H1 (cell line): ENCODE measurements around the gene RPS6KA2. TPM values are rescaled to one million over a fixed set of nuclear protein-coding genes. Genes with fewer than 3 reads are reported as not detected.
"Not testable (repeated sequence)": the region's sequence is repeated elsewhere in the genome, so short reads cannot be mapped to it uniquely, and the experiment has no call there.

ENCODE experiments used
- CTCF ChIA-PET: fragments of 300-600 bp; sonication (Branson Sonifier 250); formaldehyde crosslinking; loops from one replicate; lab custom pipeline; 2021; ENCODE audit not compliant: partially characterized antibody; lab: Charles Lee
- POLR2A ChIA-PET: fragments of 300-600 bp; sonication (Branson Sonifier 250); formaldehyde crosslinking; loops from one replicate; lab custom pipeline; 2021; ENCODE audit warnings: inconsistent platforms; ENCODE audit not compliant: partially characterized antibody; lab: Charles Lee
- DNase-seq, 2 experiments: peaks; one replicate each; pipeline versions ENCODE4 v3.0.0 to v3.0.0-alpha.2; 2010 to 2022; ENCODE audit warnings: low spot score in 2 of 2, low read depth in 1 of 2, mixed read lengths in 1 of 2
- FAIRE-seq: peaks from 2 replicates; lab custom pipeline; 2011; peaks lifted over from hg19 to GRCh38; lab: Jason Lieb, UNC
- H2AFZ ChIP-seq: 2 replicates; pipeline ENCODE4 v1.8.1; 2012; ENCODE audit warnings: low read length, inconsistent platforms
- H2AK5ac ChIP-seq: 2 replicates; pipeline ENCODE4 v1.6.1; 2013; ENCODE audit warnings: low read depth, low read length
- H2BK120ac ChIP-seq: replicated peaks from 2 replicates; pipeline ENCODE3; 2013; ENCODE audit warnings: low read depth, low read length, inconsistent platforms
- H2BK12ac ChIP-seq: 2 replicates; pipeline ENCODE4 v1.6.1; 2013; ENCODE audit warnings: low read depth, low read length
- H2BK15ac ChIP-seq: 2 replicates; pipeline ENCODE4 v1.6.1; 2013; ENCODE audit warnings: low read length
- H2BK20ac ChIP-seq: 2 replicates; pipeline ENCODE4 v1.6.1; 2013; ENCODE audit warnings: low read length
- H2BK5ac ChIP-seq: 2 replicates; pipeline ENCODE4 v1.6.1; 2013; ENCODE audit warnings: low read depth, low read length
- H3K14ac ChIP-seq: 2 replicates; pipeline ENCODE4 v1.6.1; 2013; ENCODE audit warnings: inconsistent platforms; ENCODE audit not compliant: insufficient read length
- H3K18ac ChIP-seq: 2 replicates; pipeline ENCODE4 v1.6.1; 2013; ENCODE audit warnings: low read length; ENCODE audit errors: extremely low read depth
- H3K23ac ChIP-seq: 2 replicates; pipeline ENCODE4 v1.6.1; 2013; ENCODE audit warnings: inconsistent platforms; ENCODE audit not compliant: insufficient read length
- H3K23me2 ChIP-seq: 2 replicates; pipeline ENCODE4 v1.6.1; 2013; ENCODE audit warnings: low read depth, low read length
- H3K27ac ChIP-seq: 2 replicates; pipeline ENCODE4 v1.6.1; 2011; ENCODE audit warnings: low read depth, low read length, inconsistent platforms
- H3K27me3 ChIP-seq, 4 experiments: replicated peaks in 1 of 4; 1 replicate in 1 of 4; 2 replicates in 3 of 4; pipeline versions ENCODE4 v1.6.1 to v1.8.1; 2011 to 2013; ENCODE audit warnings: low read length in 3 of 4, mild to moderate bottlenecking in 3 of 4, inconsistent platforms in 2 of 4, mixed read lengths in 2 of 4, moderate library complexity in 1 of 4; ENCODE audit not compliant: control insufficient read depth in 3 of 4, insufficient read depth in 3 of 4; ENCODE audit errors: extremely low read depth in 1 of 4
- H3K36me3 ChIP-seq, 4 experiments: 2 replicates each; pipeline versions ENCODE4 v1.6.1 to v1.8.1; 2011 to 2013; ENCODE audit warnings: mild to moderate bottlenecking in 4 of 4, low read length in 3 of 4, moderate library complexity in 2 of 4, control low read depth in 1 of 4, inconsistent platforms in 1 of 4; ENCODE audit not compliant: insufficient read depth in 4 of 4, control insufficient read depth in 2 of 4
- H3K4ac ChIP-seq: replicated peaks from 2 replicates; pipeline ENCODE3; 2013; ENCODE audit warnings: low read length, low read depth, mixed read lengths, inconsistent platforms; ENCODE audit not compliant: insufficient read length
- H3K4me1 ChIP-seq, 4 experiments: replicated peaks in 1 of 4; 1 replicate in 1 of 4; 2 replicates in 3 of 4; pipeline versions ENCODE4 v1.6.1 to v1.8.1; 2011 to 2013; ENCODE audit warnings: low read length in 3 of 4, inconsistent platforms in 2 of 4, mixed read lengths in 1 of 4; ENCODE audit not compliant: insufficient read depth in 4 of 4, control insufficient read depth in 3 of 4
- H3K4me2 ChIP-seq, 2 experiments: 2 replicates each; pipeline versions ENCODE4 v1.6.1 to v1.8.1; 2011 to 2013; ENCODE audit warnings: low read depth in 2 of 2, low read length in 2 of 2, control low read depth in 1 of 2, inconsistent platforms in 1 of 2, mild to moderate bottlenecking in 1 of 2; ENCODE audit not compliant: insufficient read depth in 1 of 2
- H3K4me3 ChIP-seq, 4 experiments: fragments of 200-600, 300-600 bp in 1 of 4; sonication (generic), shearing (Covaris generic), sonication (Bioruptor Twin) in 1 of 4; 2 replicates each; pipeline versions ENCODE4 v1.5.1 to v1.8.1; 2011 to 2016; ENCODE audit warnings: low read length in 4 of 4, low read depth in 3 of 4, control low read depth in 2 of 4, inconsistent platforms in 2 of 4, mild to moderate bottlenecking in 2 of 4, mixed read lengths in 1 of 4, moderate library complexity in 1 of 4; ENCODE audit not compliant: insufficient read depth in 2 of 4; ENCODE audit errors: extremely low read depth in 1 of 4
- H3K56ac ChIP-seq: replicated peaks from 2 replicates; pipeline ENCODE3; 2013; ENCODE audit warnings: low read depth, mild to moderate bottlenecking, mixed read lengths, low read length, inconsistent platforms; ENCODE audit not compliant: insufficient read length
- H3K79me1 ChIP-seq: 2 replicates; pipeline ENCODE4 v1.6.1; 2013; ENCODE audit warnings: low read depth, low read length, control low read depth
- H3K79me2 ChIP-seq, 2 experiments: 2 replicates each; pipeline versions ENCODE4 v1.6.1 to v1.8.1; 2012 to 2013; ENCODE audit warnings: low read length in 2 of 2, mild to moderate bottlenecking in 2 of 2, inconsistent platforms in 1 of 2; ENCODE audit not compliant: insufficient read depth in 2 of 2, control insufficient read depth in 1 of 2
- H3K9ac ChIP-seq, 4 experiments: replicated peaks in 1 of 4; 1 replicate in 1 of 4; 2 replicates in 3 of 4; pipeline versions ENCODE4 v1.6.1 to v1.8.1; 2011 to 2013; ENCODE audit warnings: low read depth in 3 of 4, low read length in 3 of 4, control low read depth in 2 of 4, mild to moderate bottlenecking in 2 of 4, moderate library complexity in 2 of 4, inconsistent platforms in 1 of 4; ENCODE audit errors: extremely low read depth in 1 of 4
- H3K9me3 ChIP-seq, 2 experiments: 2 replicates each; pipeline versions ENCODE4 v1.6.1 to v1.8.1; 2012 to 2013; ENCODE audit warnings: mild to moderate bottlenecking in 2 of 2, moderate library complexity in 2 of 2, control low read depth in 1 of 2, inconsistent platforms in 1 of 2, low read depth in 1 of 2, low read length in 1 of 2, mixed read lengths in 1 of 2; ENCODE audit not compliant: insufficient read depth in 2 of 2
- H4K20me1 ChIP-seq, 2 experiments: replicated peaks in 1 of 2; 2 replicates each; pipeline versions ENCODE3 to v1.8.1; 2011 to 2013; ENCODE audit warnings: inconsistent platforms in 2 of 2, low read length in 2 of 2, mild to moderate bottlenecking in 1 of 2; ENCODE audit not compliant: insufficient read depth in 2 of 2, control insufficient read depth in 1 of 2
- H4K5ac ChIP-seq: 2 replicates; pipeline ENCODE4 v1.6.1; 2013; ENCODE audit warnings: low read length, low read depth, mixed read lengths, inconsistent platforms; ENCODE audit not compliant: insufficient read length
- H4K8ac ChIP-seq: 2 replicates; pipeline ENCODE4 v1.8.0; 2013; ENCODE audit warnings: mild to moderate bottlenecking, moderate library complexity, low read length, inconsistent platforms; ENCODE audit not compliant: insufficient read depth; ENCODE audit errors: extremely low read depth
- H4K91ac ChIP-seq: replicated peaks from 2 replicates; pipeline ENCODE3; 2013; ENCODE audit warnings: low read length, mixed read lengths, inconsistent platforms; ENCODE audit not compliant: insufficient read length
- BACH1 ChIP-seq: IDR thresholded peaks from 2 replicates; pipeline ENCODE4 v1.6.1; 2012; ENCODE audit warnings: low read length, improper control_type of control experiment
- GABPA ChIP-seq: IDR thresholded peaks from 2 replicates; pipeline ENCODE4 v1.6.1; 2011; ENCODE audit warnings: mild to moderate bottlenecking, low read length, moderate library complexity, borderline replicate concordance; ENCODE audit not compliant: insufficient read depth
- SAP30 ChIP-seq: fragments of 300-600 bp; sonication (generic); IDR thresholded peaks from 2 replicates; pipeline ENCODE4 v1.7.1; 2012; ENCODE audit warnings: low read length, moderate library complexity, mild to moderate bottlenecking, inconsistent platforms; ENCODE audit not compliant: insufficient read depth, insufficient replicate concordance
- WGBS, 2 experiments: shearing (Covaris generic) in 1 of 2; methylation state at CpG; one replicate each; pipeline versions ENCODE4 v1.1.6 to v1.1.7; 2013 to 2015; ENCODE audit warnings: low lambda C conversion rate in 2 of 2, mixed read lengths in 2 of 2, inconsistent platforms in 1 of 2, low coverage in 1 of 2, missing lambda C conversion rate in 1 of 2; ENCODE audit not compliant: insufficient replicate concordance in 2 of 2, insufficient coverage in 1 of 2, insufficient read length in 1 of 2; ENCODE audit errors: extremely low coverage in 1 of 2, missing lambda C conversion rate in 1 of 2; 5-methylcytosine and 5-hydroxymethylcytosine counted together
- polyA plus RNA-seq, 7 experiments: library from polyadenylated mRNA; depleted of rRNA in 3 of 7; stranded (reverse) in 5 of 7; unstranded in 2 of 7; fragments of >200 nt in 5 of 7; fragments of 200-250 nt in 2 of 7; gene quantifications; 1 replicate in 5 of 7; 2 replicates in 1 of 7; 4 replicates in 1 of 7; pipeline versions ENCODE4 v1.2.1 to v1.2.3, GENCODE V29; 2011 to 2013; ENCODE audit warnings: missing spikeins in 2 of 7, mixed read lengths in 2 of 7
- total RNA-seq: library from RNA; stranded (reverse); fragmentation: NEBNext Ultra II Directional; extraction: Animal tissue kit (Norgen Biotek cat#: 25700); gene quantifications from 2 replicates; pipeline ENCODE4 v1.2.1, GENCODE V29; 2021

The RPS6KA2 gene
- total and polyA plus RNA-seq, 2 of the 8 experiments (the other 6 are each of a cell fraction or from before 2014, with no cell fraction given): 8.8 to 25.7 TPM

GRCh38 chr6:166393535-166393823 is 233.6 kb downstream of the RPS6KA2 start (continued):
- TF ChIP-seq GABPA: no peak
- no peak for TF ChIP-seq SAP30
- no peak for TF ChIP-seq BACH1
- TF ChIP-seq, all 59 proteins: peak for 0

GRCh38 chr6:166392755-166393534 is 234.1 kb downstream of the RPS6KA2 start:
- CTCF ChIA-PET: interaction anchor here (0.7 to 2.1 kb wide), 14 partner anchors 8 to 299 kb away, joined by 3 to 7 read pairs (median 3); no protein-coding TSS in a partner anchor
- H3K79me1 ChIP-seq, H3K18ac ChIP-seq, H4K8ac ChIP-seq, H3K14ac ChIP-seq, H3K4me3 ChIP-seq, H3K9me3 ChIP-seq, H2AFZ ChIP-seq, H4K91ac ChIP-seq, H2BK15ac ChIP-seq, DNase-seq, POLR2A ChIA-PET, H3K4ac ChIP-seq, H3K56ac ChIP-seq, H3K23me2 ChIP-seq, H3K27ac ChIP-seq, H3K36me3 ChIP-seq, H4K20me1 ChIP-seq, FAIRE-seq, H3K9ac ChIP-seq, H2BK5ac ChIP-seq, H3K4me1 ChIP-seq, H2BK20ac ChIP-seq, H3K4me2 ChIP-seq, H3K27me3 ChIP-seq, H4K5ac ChIP-seq, H3K79me2 ChIP-seq, H2AK5ac ChIP-seq, H2BK120ac ChIP-seq, H3K23ac ChIP-seq, H2BK12ac ChIP-seq: not testable (repeated sequence)
- WGBS, 2 experiments: 84% methylated on average over 20 of the region's 30 CpGs; no CpG with 5 or more reads in 1 of the 2 experiments
